SKM-1 (cell line): ENCODE results near the gene FNDC1.
A peak's percentile ranks its signal among the peaks of the same experiment; 100 is the strongest.

Source experiments
- DNase-seq: peaks from one replicate; lab custom pipeline; 2025; ENCODE audit not compliant: unreplicated experiment; lab: John Stamatoyannopoulos, UW

FNDC1 gene

GRCh38 chr6:159204605-159205004, 35.4 kb downstream of the FNDC1 start:
- no peak for DNase-seq

- DNase-seq: no peak
Observed at GRCh38 chr6:159212028-159212427, 42.8 kb downstream of the FNDC1 start.

- DNase-seq: no peak
Observed at GRCh38 chr6:159212525-159213280, 43.5 kb downstream of the FNDC1 start.

GRCh38 chr6:159213405-159213804, 44.2 kb downstream of the FNDC1 start:
- no peak for DNase-seq

- no peak for DNase-seq
Observed at GRCh38 chr6:159214281-159214680, 45.1 kb downstream of the FNDC1 start.

GRCh38 chr6:159217595-159218275, 48.5 kb downstream of the FNDC1 start:
- no peak for DNase-seq

- no peak for DNase-seq
Observed at GRCh38 chr6:159220093-159220492, 50.9 kb downstream of the FNDC1 start.

- no peak for DNase-seq
Observed at GRCh38 chr6:159221486-159222170, 52.4 kb downstream of the FNDC1 start.

GRCh38 chr6:159224452-159224851, 55.3 kb downstream of the FNDC1 start:
- DNase-seq: no peak

GRCh38 chr6:159229651-159230051, 60.5 kb downstream of the FNDC1 start:
- no peak for DNase-seq

GRCh38 chr6:159232106-159232645, 63.0 kb downstream of the FNDC1 start:
- no peak for DNase-seq

- DNase-seq: no peak
Observed at GRCh38 chr6:159232751-159233150, 63.6 kb downstream of the FNDC1 start.

GRCh38 chr6:159233365-159234101, 64.3 kb downstream of the FNDC1 start:
- DNase-seq: no peak

- no peak for DNase-seq
Observed at GRCh38 chr6:159234102-159234553, 64.9 kb downstream of the FNDC1 start.

GRCh38 chr6:159238920-159239558, 69.8 kb downstream of the FNDC1 start:
- no peak for DNase-seq

- no peak for DNase-seq
Observed at GRCh38 chr6:159249128-159249527, 79.9 kb downstream of the FNDC1 start.

- no peak for DNase-seq
Observed at GRCh38 chr6:159249752-159250151, 80.6 kb downstream of the FNDC1 start.

GRCh38 chr6:159250633-159251032, 81.4 kb downstream of the FNDC1 start:
- DNase-seq: no peak

GRCh38 chr6:159252955-159253508, 83.8 kb downstream of the FNDC1 start:
- DNase-seq: peak; percentile 1

GRCh38 chr6:159254186-159254585, 85.0 kb downstream of the FNDC1 start:
- no peak for DNase-seq
